CD4-positive, alpha-beta T cell treated with Interleukin-10 for 1 hour (primary cell): Measurements from ENCODE around the gene MOCOS.
A peak's percentile ranks its signal among the peaks of the same experiment; 100 is the strongest.

Experiments used
- DNase-seq: peaks from one replicate; pipeline ENCODE4 v3.0.0-alpha.2; 2020

Gene MOCOS

DNA sequence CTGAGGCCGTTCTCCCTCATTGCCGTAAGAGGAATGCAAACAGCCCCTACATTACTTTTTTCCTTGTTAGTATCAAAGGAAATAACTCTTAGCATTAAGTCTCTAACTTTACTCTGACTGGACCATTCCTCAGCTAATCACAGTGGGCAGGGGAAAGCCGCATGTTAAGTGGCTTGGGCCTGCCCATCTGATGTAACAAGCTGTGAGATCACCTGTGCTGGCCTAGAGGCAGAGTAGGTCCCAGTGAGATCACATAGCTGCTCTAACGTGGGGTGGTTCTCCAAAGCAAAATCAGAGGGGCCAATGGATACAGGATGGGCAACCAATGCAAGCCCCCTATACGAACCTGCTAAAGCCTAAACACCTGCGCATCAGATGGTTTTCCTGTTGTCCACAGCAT is 5.9 kb upstream of the MOCOS start:
- DNase-seq, result no peak

DNA sequence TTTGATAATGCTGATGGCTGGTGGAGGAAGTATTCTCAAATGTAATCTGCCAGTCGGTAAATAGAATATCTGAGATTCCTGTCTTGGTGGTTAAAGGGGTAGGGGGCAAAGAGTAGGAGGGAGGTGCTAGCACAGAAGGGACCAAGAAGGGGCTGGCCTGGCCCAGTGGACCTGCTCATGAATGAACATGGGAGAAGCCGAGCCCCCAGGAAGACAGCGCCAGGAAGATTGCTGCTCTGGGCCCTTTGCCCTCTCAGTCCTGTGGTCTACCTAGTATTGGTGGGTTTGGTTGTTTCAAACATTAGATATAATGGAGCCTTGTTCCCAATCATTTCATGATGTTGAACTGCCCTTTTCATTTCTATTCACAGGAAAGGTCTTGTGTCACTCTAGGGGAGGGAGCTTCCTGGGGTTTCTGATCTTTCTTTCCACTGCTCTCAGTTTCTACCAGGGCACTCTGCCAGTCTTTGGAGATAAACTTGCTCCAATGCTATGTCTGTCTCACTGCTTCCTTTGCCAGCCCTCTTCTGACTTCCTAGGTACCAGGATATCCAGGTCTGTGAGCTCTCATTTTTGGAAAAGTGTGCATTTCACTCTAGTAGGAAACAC is 5.3 kb upstream of the MOCOS start:
- DNase-seq, result no peak

DNA sequence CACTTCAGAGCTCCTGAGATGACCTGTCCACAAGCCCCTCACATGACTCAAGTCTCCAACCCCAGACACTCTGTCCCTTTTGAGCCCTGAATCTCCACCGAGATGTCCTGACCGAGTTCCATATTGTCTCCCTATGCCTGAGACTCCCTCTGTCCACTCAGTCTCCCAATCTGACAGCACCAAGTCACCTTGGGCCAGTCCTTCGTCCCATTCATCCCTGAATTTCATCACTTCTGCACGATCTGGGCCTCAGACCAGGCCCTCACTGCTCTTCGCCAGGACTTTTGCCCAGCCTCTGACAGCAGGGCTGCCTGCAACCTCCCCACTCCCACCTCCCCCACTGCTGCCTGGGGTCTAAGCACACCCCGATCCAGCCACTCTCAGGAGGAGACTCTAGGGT is 4.3 kb upstream of the MOCOS start:
- no peak for DNase-seq

DNA sequence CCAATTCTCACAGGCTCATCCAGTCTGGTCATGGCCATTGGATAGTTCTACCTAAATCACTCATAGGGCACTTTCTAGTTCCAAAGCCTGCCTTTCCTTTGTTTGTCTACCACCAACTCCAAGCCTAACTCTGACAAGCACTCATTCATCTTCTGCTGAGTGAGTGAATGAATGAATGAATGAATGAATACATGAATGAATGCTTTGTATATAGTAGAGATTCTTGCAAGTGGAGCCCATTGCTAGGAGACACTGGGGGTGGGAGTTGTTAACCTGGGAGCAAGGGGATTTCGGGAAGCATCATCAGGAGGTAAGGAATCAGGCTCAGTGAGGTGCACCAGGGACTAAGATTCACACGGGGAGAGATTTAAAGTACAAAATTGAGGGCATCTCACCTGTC is 3.3 kb upstream of the MOCOS start:
- DNase-seq, result no peak

DNA sequence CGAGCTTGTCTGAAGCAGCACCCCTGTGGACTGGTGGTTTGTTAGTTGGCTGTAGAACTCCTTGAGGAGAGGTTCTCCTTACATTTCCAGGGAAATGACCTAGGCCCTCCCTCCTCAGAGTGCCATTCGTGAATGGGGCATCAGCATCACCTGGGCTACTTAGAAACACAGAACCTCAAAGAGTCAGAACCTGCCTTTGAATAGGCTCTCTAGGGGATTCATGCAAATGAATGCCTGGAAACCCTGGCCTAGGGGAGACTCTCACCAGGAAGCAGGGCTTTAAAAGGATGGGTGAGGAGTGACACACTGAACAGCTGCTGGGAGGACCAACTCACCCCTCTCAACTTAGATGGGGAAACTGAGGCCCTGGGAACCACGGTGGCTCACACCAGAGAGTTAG is 2.1 kb upstream of the MOCOS start:
- DNase-seq, result no peak

DNA sequence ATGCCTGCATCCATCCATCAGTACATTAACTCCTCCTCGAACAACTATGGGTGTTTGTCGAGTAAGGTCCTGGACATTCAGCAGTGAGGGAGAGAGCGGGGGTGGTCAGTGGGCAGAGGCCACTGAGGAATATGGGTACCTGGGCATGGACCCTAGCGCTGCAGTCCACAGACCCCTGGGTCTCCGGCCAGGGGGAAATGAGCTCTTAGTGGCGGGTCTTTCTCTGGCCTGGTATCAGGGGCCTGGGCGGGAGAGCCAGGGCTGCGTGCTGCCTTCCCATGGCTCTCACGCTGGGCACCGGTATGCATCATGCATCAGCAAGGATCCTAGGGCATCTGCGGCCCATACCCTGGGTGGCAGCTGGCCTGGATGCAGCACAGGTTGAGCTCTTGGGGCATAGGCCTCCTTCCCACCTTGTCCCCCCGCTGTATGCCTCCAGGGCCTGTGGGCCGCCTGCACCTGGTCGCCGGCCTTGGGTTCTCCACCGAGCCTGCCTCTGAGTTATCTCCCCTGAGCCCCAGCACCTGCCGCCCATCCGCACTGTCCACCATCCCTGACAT is 1.3 kb upstream of the MOCOS start:
- no peak for DNase-seq

GRCh38 chr18:36186461-36187192 is 670 bp upstream of the MOCOS start:
- DNase-seq, result peak; percentile 8

DNA sequence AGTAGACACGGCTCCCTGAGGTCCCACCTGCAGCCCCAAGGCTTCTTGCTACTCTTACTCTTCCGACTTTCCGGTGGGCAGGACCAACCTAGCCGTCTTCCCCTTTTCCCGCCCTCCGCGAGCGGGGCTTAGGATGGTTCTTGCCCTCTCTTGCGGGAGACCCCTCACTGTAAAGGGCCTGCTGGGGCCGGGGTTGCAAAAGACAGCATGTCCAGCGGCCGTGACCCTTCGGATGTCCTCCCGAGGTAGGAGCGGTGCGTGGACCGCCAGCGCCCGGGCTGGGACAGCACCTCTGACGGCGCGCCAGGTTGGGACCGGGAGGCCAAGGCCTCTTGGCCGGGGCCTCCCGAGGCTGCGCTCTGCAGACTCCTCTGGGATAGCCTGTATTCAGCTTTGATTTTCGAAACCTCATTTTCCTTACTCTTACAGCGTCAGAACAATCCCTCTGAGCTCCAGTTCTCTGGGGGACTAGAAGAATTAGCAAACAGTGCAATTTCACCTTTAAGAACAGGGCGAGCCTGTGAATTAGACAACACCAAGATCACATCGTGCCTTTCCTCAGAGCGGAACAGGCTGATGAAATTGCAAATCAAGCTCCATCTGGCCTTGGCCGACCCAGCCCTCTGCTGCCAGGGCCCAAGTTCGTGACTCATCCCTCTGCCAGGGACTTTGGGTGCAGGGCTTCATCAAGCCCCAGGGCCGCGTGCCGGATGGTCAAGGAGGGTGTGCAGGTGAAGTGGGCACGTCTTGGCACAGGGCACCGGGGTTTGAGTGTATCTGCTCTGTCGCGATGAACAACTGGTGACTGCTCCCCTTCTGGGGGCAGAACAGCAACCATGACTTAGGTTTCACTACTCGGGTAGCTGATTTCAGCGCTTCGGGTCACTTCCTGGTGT is 777 bp downstream of the MOCOS start:
- no peak for DNase-seq

- DNase-seq, result no peak
These were observed 1.6 kb downstream of the MOCOS start for GRCh38 chr18:36188916-36189315.

GRCh38 chr18:36189486-36189885 is 2.2 kb downstream of the MOCOS start:
- DNase-seq, result no peak

- DNase-seq, result no peak
These were observed 4.0 kb downstream of the MOCOS start for GRCh38 chr18:36191286-36191685.

DNA sequence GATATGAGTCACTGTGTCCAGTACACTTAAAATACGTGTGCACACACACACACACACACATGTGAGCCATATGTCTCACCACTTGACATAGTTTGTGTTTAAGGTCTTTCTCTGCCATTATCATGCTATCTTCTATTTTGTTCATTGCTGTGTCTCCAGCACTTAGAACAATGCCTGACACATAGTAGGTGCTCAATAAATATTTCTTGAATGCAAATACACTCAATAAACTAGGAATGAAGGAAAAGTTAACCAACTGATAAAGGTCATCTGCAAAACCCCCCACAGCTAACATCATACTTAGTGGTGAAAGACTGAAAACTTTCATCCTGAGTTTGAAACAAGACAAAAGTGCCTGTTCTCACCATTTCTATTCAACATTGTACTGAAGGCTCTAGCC is 4.4 kb downstream of the MOCOS start:
- no peak for DNase-seq

- DNase-seq, result no peak
These were observed 7.5 kb downstream of the MOCOS start for GRCh38 chr18:36194600-36195315.

DNA sequence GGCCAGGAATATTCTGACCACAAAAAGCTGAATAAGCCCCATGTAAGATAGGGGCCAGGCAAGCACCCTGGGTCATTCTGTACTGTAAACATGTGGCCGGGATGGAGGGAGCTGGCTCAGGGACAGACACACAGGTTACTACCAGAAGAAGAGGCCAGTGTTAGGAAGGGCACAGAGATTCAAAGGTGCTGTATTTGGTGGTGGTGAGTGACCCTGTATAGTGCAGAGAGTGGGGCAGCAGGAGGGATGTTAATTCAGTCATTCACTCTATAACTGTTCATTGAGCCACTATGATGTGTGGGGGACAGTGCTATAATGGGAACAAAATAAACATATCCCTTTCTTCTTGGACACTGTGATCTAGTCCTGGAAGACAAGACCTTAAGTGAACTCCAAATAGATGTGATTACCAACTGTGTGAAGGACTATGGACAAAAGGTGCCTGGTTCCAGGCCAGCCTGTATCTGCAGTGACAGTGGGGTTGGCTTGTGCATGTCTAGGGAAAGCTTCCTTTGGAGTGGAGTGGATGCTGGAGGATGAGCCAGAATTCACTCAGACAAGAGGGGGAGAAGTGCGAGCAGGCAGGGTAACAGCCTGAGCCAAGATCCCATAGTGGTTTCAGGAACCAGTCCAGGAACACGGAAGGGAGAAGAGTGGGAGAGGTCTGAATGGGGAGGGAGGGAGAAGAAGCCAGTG is 8.3 kb downstream of the MOCOS start:
- no peak for DNase-seq

DNA sequence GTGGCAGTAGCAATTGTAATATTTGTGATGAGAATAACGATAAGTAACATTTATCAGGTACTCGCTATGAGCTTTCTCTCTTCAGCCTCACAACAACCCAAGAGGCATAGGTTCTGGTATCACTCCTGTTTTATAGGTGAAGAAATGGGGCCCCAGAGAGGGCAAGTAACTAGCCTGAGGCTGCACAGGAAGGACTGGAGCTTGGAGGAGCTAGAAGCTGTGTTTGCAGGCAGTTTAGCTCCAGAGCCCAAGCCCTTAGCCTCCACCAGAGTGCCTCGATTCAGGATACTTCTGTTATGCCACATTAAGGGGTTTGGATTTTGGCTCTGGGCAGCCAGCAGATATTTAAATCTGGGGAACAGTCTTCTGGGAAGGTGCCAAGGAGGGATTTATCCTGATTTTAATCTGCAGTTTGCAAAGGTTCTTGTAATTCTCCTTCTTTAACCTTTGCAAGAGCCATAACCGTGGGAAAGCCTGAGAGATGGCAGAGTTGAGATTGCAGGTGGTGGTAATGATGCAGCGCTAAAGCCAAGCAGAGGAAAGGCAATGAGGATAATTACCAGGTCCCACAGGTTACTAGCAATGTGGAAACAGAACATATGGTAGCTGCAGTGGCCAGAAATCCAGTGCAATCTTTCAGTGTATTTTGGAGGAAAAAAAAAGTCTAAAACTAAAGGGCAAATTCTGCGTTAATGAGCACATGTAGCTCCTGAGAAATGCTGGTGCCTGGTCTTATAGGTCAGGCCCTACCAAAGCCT is 9.1 kb downstream of the MOCOS start:
- no peak for DNase-seq

GRCh38 chr18:36197511-36198166 is 10.3 kb downstream of the MOCOS start:
- DNase-seq, result no peak

- DNase-seq, result no peak
These were observed 12.5 kb downstream of the MOCOS start for GRCh38 chr18:36199691-36200295.

DNA sequence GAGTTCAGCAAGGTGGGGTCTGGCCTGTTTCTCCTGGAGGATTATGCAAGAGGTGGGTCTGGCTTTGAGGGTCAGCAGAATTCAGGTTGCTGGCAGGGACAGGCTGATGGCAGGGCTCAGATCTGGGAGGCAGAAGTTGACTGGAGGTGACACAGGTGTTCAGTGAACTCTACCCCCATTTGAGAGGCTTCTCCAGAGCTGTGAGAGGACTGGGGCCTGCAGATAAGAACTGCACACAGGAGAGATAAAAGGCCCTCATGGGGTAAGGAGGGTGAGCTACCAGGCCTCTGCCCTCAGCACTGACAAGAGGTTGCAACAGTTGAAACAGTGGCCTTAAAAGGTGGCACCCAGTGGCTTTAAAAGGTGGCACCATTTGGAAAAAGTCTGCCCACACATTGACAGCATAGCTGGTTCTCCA is 13.1 kb downstream of the MOCOS start:
- DNase-seq, result no peak

- no peak for DNase-seq
These were observed 14.5 kb downstream of the MOCOS start for GRCh38 chr18:36201765-36202164.

- DNase-seq, result no peak
These were observed 16.1 kb downstream of the MOCOS start for GRCh38 chr18:36203360-36203895.
